ENCODE measurements around the gene EPHA10.
"Not testable (repeated sequence)": the region's sequence is repeated elsewhere in the genome, so short reads cannot be mapped to it uniquely, and the experiment has no call there.

The EPHA10 gene

GRCh38 chr1:37697737-37698136 is 67.2 kb downstream of the EPHA10 start:
- no peaks in the 10 kb centered on the region for H3K9me3 ChIP-seq (ENCODE audit: control insufficient read depth, low read depth, low read length)
- no peak overlapping the region for H3K4me3 ChIP-seq (ENCODE audit: low read length)
- H3K36me3 ChIP-seq (ENCODE audit: control insufficient read depth, low read depth, low read length) = peaks cover 75% of the 10 kb centered on the region
- no peaks in the 10 kb centered on the region for H3K27me3 ChIP-seq (ENCODE audit: control insufficient read depth, insufficient read depth, low read length)
- no peak overlapping the region for H3K27ac ChIP-seq (ENCODE audit: low read length)
- H3K4me1 ChIP-seq (ENCODE audit: control insufficient read depth, low read depth, low read length) = no peaks in the 10 kb centered on the region
- no peak overlapping the region for H3K9ac ChIP-seq (ENCODE audit: low read length)

DNA sequence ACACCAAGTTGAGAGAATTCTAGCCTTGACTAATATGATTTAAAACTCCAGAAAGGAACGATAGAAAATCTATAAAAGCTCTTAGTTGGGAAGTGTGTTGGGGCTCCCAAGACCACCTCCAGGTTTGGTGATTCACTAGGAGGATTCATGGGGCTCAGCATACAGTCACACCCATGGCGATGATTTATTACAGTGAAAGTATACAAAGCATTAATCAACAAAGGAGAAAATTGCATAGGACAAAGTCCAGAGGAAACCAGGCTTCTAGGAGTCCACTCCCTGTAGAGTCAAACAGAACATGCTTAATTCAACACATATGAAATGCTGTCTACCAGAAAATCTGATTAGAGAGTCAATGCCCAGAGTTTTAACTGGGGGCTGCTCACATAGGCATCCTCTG is 67.8 kb downstream of the EPHA10 start:
- H3K9me3 ChIP-seq (ENCODE audit: control insufficient read depth, low read depth, low read length) = no peaks in the 10 kb centered on the region
- H3K27me3 ChIP-seq (ENCODE audit: control insufficient read depth, insufficient read depth, low read length) = no peaks in the 10 kb centered on the region
- no peaks in the 10 kb centered on the region for H3K4me1 ChIP-seq (ENCODE audit: control insufficient read depth, low read depth, low read length)
- no peak overlapping the region for H3K4me3 ChIP-seq (ENCODE audit: low read length)
- no peak overlapping the region for H3K9ac ChIP-seq (ENCODE audit: low read length)
- peaks cover 71% of the 10 kb centered on the region for H3K36me3 ChIP-seq (ENCODE audit: control insufficient read depth, low read depth, low read length)
- no peak overlapping the region for H3K27ac ChIP-seq (ENCODE audit: low read length)

- peak overlapping the region; percentile 91 for H3K9ac ChIP-seq (ENCODE audit: low read length)
- H3K9me3 ChIP-seq (ENCODE audit: control insufficient read depth, low read depth, low read length) = no peaks in the 10 kb centered on the region
- H3K4me3 ChIP-seq (ENCODE audit: low read length) = peak overlapping the region; percentile 75
- H3K4me1 ChIP-seq (ENCODE audit: control insufficient read depth, low read depth, low read length) = peaks cover 8% of the 10 kb centered on the region
- H3K36me3 ChIP-seq (ENCODE audit: control insufficient read depth, low read depth, low read length) = peaks cover 38% of the 10 kb centered on the region
- H3K27ac ChIP-seq (ENCODE audit: low read length) = peak overlapping the region; percentile 41
- H3K27me3 ChIP-seq (ENCODE audit: control insufficient read depth, insufficient read depth, low read length) = no peaks in the 10 kb centered on the region
Observed at GRCh38 chr1:37692834-37693175, 72.1 kb downstream of the EPHA10 start.

- Histone ChIP-seq H3K4me3 (ENCODE audit: low read length) (peak within 1 kb of the TSS; percentile 75), H3K4me1 (ENCODE audit: control insufficient read depth, low read depth, low read length) (peaks cover 8% of the 10 kb centered on the region), H3K9me3 (ENCODE audit: control insufficient read depth, low read depth, low read length) (no peaks in the 10 kb centered on the region), H3K9ac (ENCODE audit: low read length) (peak within 1 kb of the TSS; percentile 91), H3K27ac (ENCODE audit: low read length) (peak within 1 kb of the TSS; percentile 41), H3K36me3 (ENCODE audit: control insufficient read depth, low read depth, low read length) (peaks cover 33% of the 10 kb centered on the region), H3K27me3 (ENCODE audit: control insufficient read depth, insufficient read depth, low read length) (no peaks in the 10 kb centered on the region)
Observed at GRCh38 chr1:37692078-37692833, 72.7 kb downstream of the EPHA10 start, which contains the start of gene CDCA8. CDCA8 (plus strand) TSS chr1:37692516; CDS start chr1:37692691, 175 bp downstream.

DNA sequence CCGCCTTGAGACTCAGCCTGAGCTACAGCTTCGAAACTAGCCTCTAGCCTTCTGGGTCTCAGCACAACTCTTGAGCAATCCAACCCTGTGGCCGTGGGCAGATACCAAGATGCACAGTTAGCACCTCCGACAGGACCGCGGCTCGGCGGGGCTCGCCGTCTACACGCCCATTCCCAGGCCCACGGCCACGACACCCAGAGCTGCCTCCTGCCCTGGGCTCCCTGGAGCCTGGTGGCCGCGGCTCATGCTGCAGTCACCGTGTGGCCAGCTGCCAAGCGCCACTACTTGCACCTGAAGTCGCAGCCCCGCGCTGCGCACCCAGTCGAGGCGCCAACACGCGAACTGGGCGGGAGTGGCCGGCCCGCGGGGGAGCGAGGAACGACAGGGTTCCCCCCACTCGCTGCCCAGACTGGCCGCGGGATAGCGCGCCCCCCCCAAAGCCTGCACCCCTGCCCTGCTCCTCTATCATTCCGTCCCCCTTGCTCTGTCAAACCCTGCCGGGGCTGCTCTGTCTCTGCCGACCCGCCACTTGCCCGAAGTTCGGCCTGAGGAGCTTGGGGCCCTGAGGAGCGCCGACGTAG is 73.3 kb downstream of the EPHA10 start:
- H3K27me3 ChIP-seq (ENCODE audit: control insufficient read depth, insufficient read depth, low read length) = no peaks in the 10 kb centered on the region
- peaks cover 29% of the 10 kb centered on the region for H3K36me3 ChIP-seq (ENCODE audit: control insufficient read depth, low read depth, low read length)
- peak overlapping the region; percentile 75 for H3K4me3 ChIP-seq (ENCODE audit: low read length)
- H3K9ac ChIP-seq (ENCODE audit: low read length) = peak overlapping the region; percentile 66
- no peaks in the 10 kb centered on the region for H3K9me3 ChIP-seq (ENCODE audit: control insufficient read depth, low read depth, low read length)
- H3K4me1 ChIP-seq (ENCODE audit: control insufficient read depth, low read depth, low read length) = peaks cover 8% of the 10 kb centered on the region
- no peak overlapping the region for H3K27ac ChIP-seq (ENCODE audit: low read length)

GRCh38 chr1:37688926-37689325 is 76.0 kb downstream of the EPHA10 start:
- peak overlapping the region; percentile 61 for H3K9ac ChIP-seq (ENCODE audit: low read length)
- no peak overlapping the region for H3K27ac ChIP-seq (ENCODE audit: low read length)
- H3K4me3 ChIP-seq (ENCODE audit: low read length) = peak overlapping the region; percentile 75

DNA sequence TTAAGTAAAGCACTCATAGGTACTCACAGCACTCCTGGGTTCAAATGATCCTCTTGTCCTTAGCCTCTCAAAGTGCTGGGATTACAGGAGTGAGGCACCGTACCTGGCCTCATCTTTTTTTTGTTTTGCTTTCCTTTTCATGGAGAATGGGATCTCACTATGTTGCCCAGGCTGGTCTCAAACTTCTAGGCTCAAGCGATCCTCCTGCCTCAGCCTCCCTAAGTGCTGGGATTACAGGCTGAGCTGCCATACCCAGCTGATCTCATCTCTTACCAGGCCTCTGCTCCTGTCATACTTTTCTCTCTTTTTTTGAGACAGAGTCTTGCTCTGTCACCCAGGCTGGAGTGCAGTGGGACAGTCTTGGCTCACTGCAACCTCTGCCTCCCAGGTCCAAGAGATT is 77.2 kb downstream of the EPHA10 start:
- H3K9ac ChIP-seq (ENCODE audit: low read length); H3K4me1 ChIP-seq (ENCODE audit: control insufficient read depth, low read depth, low read length); H3K27me3 ChIP-seq (ENCODE audit: control insufficient read depth, insufficient read depth, low read length); H3K4me3 ChIP-seq (ENCODE audit: low read length); H3K27ac ChIP-seq (ENCODE audit: low read length); H3K9me3 ChIP-seq (ENCODE audit: control insufficient read depth, low read depth, low read length): not testable (repeated sequence)
- peaks cover 35% of the 10 kb centered on the region for H3K36me3 ChIP-seq (ENCODE audit: control insufficient read depth, low read depth, low read length)

More at GRCh38 chr1:37688926-37689325, 76.0 kb downstream of the EPHA10 start:
- peaks cover 8% of the 10 kb centered on the region for H3K4me1 ChIP-seq (ENCODE audit: control insufficient read depth, low read depth, low read length)
- H3K27me3 ChIP-seq (ENCODE audit: control insufficient read depth, insufficient read depth, low read length) = no peaks in the 10 kb centered on the region
- H3K9me3 ChIP-seq (ENCODE audit: control insufficient read depth, low read depth, low read length) = no peaks in the 10 kb centered on the region
- H3K36me3 ChIP-seq (ENCODE audit: control insufficient read depth, low read depth, low read length) = peaks cover 24% of the 10 kb centered on the region

- H3K4me1 ChIP-seq (ENCODE audit: control insufficient read depth, low read depth, low read length) = peaks cover 1% of the 10 kb centered on the region
- H3K9me3 ChIP-seq (ENCODE audit: control insufficient read depth, low read depth, low read length) = no peaks in the 10 kb centered on the region
- H3K27ac ChIP-seq (ENCODE audit: low read length) = no peak overlapping the region
- no peaks in the 10 kb centered on the region for H3K27me3 ChIP-seq (ENCODE audit: control insufficient read depth, insufficient read depth, low read length)
- H3K4me3 ChIP-seq (ENCODE audit: low read length) = no peak overlapping the region
- H3K9ac ChIP-seq (ENCODE audit: low read length) = no peak overlapping the region
- peaks cover 45% of the 10 kb centered on the region for H3K36me3 ChIP-seq (ENCODE audit: control insufficient read depth, low read depth, low read length)
Observed at GRCh38 chr1:37685722-37686121, 79.2 kb downstream of the EPHA10 start.

- not testable (repeated sequence) for H3K27ac ChIP-seq (ENCODE audit: low read length); H3K4me1 ChIP-seq (ENCODE audit: control insufficient read depth, low read depth, low read length); H3K9ac ChIP-seq (ENCODE audit: low read length); H3K4me3 ChIP-seq (ENCODE audit: low read length); H3K9me3 ChIP-seq (ENCODE audit: control insufficient read depth, low read depth, low read length); H3K27me3 ChIP-seq (ENCODE audit: control insufficient read depth, insufficient read depth, low read length)
- peaks cover 44% of the 10 kb centered on the region for H3K36me3 ChIP-seq (ENCODE audit: control insufficient read depth, low read depth, low read length)
Observed at GRCh38 chr1:37684182-37684581, 80.7 kb downstream of the EPHA10 start.

GRCh38 chr1:37682334-37682987 is 82.5 kb downstream of the EPHA10 start:
- no peak overlapping the region for H3K27ac ChIP-seq (ENCODE audit: low read length)
- no peaks in the 10 kb centered on the region for H3K27me3 ChIP-seq (ENCODE audit: control insufficient read depth, insufficient read depth, low read length)
- no peak overlapping the region for H3K4me3 ChIP-seq (ENCODE audit: low read length)
- no peak overlapping the region for H3K9ac ChIP-seq (ENCODE audit: low read length)
- H3K9me3 ChIP-seq (ENCODE audit: control insufficient read depth, low read depth, low read length) = no peaks in the 10 kb centered on the region
- H3K36me3 ChIP-seq (ENCODE audit: control insufficient read depth, low read depth, low read length) = peaks cover 39% of the 10 kb centered on the region
- no peaks in the 10 kb centered on the region for H3K4me1 ChIP-seq (ENCODE audit: control insufficient read depth, low read depth, low read length)

DNA sequence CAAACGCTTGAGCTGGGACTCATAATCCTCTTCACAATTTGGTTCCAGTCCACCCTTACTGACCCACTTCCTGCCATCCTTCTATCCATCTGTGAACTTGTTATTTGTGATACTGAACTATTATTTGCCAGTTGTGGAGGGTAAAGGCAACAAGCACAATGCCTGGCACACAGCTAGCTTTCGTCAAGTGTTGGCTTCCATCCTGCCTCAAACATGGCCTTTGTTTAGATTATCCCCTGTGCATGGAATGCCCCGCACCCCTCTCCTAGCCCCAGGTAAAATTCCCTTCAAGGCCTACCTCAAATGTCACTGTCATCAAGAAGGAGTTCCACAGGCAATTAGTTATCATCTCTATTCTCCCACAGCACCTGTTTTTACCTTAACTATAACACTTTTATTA is 84.0 kb downstream of the EPHA10 start:
- Histone ChIP-seq H3K27ac (ENCODE audit: low read length) (no peak overlapping the region), H3K27me3 (ENCODE audit: control insufficient read depth, insufficient read depth, low read length) (no peaks in the 10 kb centered on the region), H3K36me3 (ENCODE audit: control insufficient read depth, low read depth, low read length) (peaks cover 30% of the 10 kb centered on the region), H3K9me3 (ENCODE audit: control insufficient read depth, low read depth, low read length) (no peaks in the 10 kb centered on the region), H3K4me1 (ENCODE audit: control insufficient read depth, low read depth, low read length) (peaks cover 6% of the 10 kb centered on the region), H3K4me3 (ENCODE audit: low read length) (no peak overlapping the region), H3K9ac (ENCODE audit: low read length) (no peak overlapping the region)
